22Rv1 (cell line): ENCODE results near the gene AGAP1.
A peak's percentile ranks its signal among the peaks of the same experiment; 100 is the strongest.

Experiments used
- ZFX ChIP-seq: fragments of 450-650 bp; IDR thresholded peaks from 2 replicates; pipeline ENCODE4 v1.6.1; 2017; ENCODE audit warnings: antibody characterized with exemption, borderline replicate concordance
- TF ChIP-seq, protein P1 (sequence below): fragments of 450-650 bp; IDR thresholded peaks from 2 replicates; pipeline ENCODE4 v1.5.1; 2017; ENCODE audit warnings: mild to moderate bottlenecking

DNA sequence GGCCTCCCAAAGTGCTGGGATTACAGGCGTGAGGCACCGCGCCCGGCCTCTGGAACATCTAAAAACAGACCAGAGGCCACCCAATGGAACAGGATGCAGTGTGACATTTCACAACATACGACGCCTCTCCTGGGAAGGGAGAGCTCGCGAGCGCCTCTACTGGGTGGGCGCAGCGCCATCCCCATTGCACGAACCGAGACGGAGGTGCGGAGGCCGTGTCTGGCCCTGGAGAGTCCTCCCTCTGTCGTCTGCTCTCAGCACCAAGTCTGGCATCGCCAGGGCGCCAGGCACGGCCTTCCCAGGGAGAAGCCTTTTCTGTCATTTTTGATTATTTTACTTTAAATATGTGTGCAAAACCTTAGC is 683.7 kb downstream of the AGAP1 start:
- TF ChIP-seq, protein P1, sequence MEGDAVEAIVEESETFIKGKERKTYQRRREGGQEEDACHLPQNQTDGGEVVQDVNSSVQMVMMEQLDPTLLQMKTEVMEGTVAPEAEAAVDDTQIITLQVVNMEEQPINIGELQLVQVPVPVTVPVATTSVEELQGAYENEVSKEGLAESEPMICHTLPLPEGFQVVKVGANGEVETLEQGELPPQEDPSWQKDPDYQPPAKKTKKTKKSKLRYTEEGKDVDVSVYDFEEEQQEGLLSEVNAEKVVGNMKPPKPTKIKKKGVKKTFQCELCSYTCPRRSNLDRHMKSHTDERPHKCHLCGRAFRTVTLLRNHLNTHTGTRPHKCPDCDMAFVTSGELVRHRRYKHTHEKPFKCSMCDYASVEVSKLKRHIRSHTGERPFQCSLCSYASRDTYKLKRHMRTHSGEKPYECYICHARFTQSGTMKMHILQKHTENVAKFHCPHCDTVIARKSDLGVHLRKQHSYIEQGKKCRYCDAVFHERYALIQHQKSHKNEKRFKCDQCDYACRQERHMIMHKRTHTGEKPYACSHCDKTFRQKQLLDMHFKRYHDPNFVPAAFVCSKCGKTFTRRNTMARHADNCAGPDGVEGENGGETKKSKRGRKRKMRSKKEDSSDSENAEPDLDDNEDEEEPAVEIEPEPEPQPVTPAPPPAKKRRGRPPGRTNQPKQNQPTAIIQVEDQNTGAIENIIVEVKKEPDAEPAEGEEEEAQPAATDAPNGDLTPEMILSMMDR: peak; percentile 90; the same call in 1 of the 2 replicates
- TF ChIP-seq ZFX: no peak
